GM12878 (cell line): Measurements from ENCODE around the gene CNTN4. TPM values are rescaled to one million over a fixed set of nuclear protein-coding genes. Genes with fewer than 3 reads are reported as not detected.
A peak's percentile ranks its signal among the peaks of the same experiment; 100 is the strongest.

Experiments
- ATAC-seq: fragments of 200-7000 bp; cut with Tn5 transposase; 3 replicates; pipeline ENCODE4 v1.9.1; 2020; ENCODE audit warnings: mild to moderate bottlenecking, moderate library complexity
- BruUV-seq: library from RNA; stranded (reverse); fragments of 400-500 nt; replicated peaks from 2 replicates; lab custom pipeline; 2021; lab: Mats Ljungman, UMichigan
- CTCF ChIA-PET: fragments of 300-600 bp; sonication (Branson Sonifier 250); formaldehyde crosslinking; extraction: SDS; loops from one replicate; lab custom pipeline; 2021; ENCODE audit warnings: inconsistent platforms; lab: Yijun Ruan, JAX
- POLR2A ChIA-PET: fragments of 350-600 bp; formaldehyde crosslinking; extraction: SDS; loops from one replicate; lab custom pipeline; 2021; ENCODE audit warnings: inconsistent platforms; lab: Charles Lee
- RAD21 ChIA-PET: fragments of 300-600 bp; sonication (Branson Sonifier 250); formaldehyde crosslinking; loops from one replicate; lab custom pipeline; 2023; ENCODE audit warnings: antibody characterized with exemption; ENCODE audit not compliant: unreplicated experiment; lab: Charles Lee
- SMC1A ChIA-PET: fragments of 300-600 bp; sonication (Branson Sonifier 250); formaldehyde crosslinking; loops from one replicate; lab custom pipeline; 2023; ENCODE audit not compliant: unreplicated experiment, uncharacterized antibody; lab: Charles Lee
- DNase-seq: peaks from one replicate; pipeline ENCODE4 v3.0.0-alpha.2; 2011; ENCODE audit warnings: low read depth, low spot score
- FAIRE-seq: peaks from 3 replicates; lab custom pipeline; 2011; peaks lifted over from hg19 to GRCh38; lab: Jason Lieb, UNC
- H2AFZ ChIP-seq: 2 replicates; pipeline ENCODE4 v1.6.0; 2011; ENCODE audit warnings: low read depth, low read length, control low read depth; ENCODE audit not compliant: control insufficient read depth
- H3K27ac ChIP-seq: 2 replicates; pipeline ENCODE4 v1.5.1; 2011; ENCODE audit warnings: control low read depth; ENCODE audit not compliant: control insufficient read depth, insufficient read depth
- H3K27me3 ChIP-seq, 2 experiments: replicated peaks in 1 of 2; 2 replicates each; pipeline versions ENCODE4 v1.6.0 to v1.6.1; 2011; ENCODE audit warnings: low read length in 1 of 2; ENCODE audit not compliant: control insufficient read depth in 2 of 2, insufficient read depth in 2 of 2
- H3K36me3 ChIP-seq, 2 experiments: 2 replicates each; pipeline ENCODE4 v1.5.1; 2011; ENCODE audit warnings: low read length in 1 of 2; ENCODE audit not compliant: control insufficient read depth in 2 of 2, insufficient read depth in 2 of 2
- H3K4me1 ChIP-seq: 2 replicates; pipeline ENCODE4 v1.6.1; 2011; ENCODE audit warnings: mild to moderate bottlenecking, low read length, moderate library complexity, mixed read lengths; ENCODE audit not compliant: control insufficient read depth, insufficient read depth
- H3K4me2 ChIP-seq: 2 replicates; pipeline ENCODE4 v1.6.0; 2011; ENCODE audit warnings: control low read depth; ENCODE audit not compliant: control insufficient read depth, insufficient read depth
- H3K4me3 ChIP-seq: fragments of 200-600 bp; sonication (generic); 2 replicates; pipeline ENCODE4 v1.5.1; 2016
- H3K79me2 ChIP-seq: 2 replicates; pipeline ENCODE4 v1.6.0; 2011; ENCODE audit warnings: low read length; ENCODE audit not compliant: control insufficient read depth, insufficient read depth
- H3K9ac ChIP-seq: 2 replicates; pipeline ENCODE4 v1.8.0; 2011; ENCODE audit warnings: low read length, control low read depth, mixed read lengths; ENCODE audit not compliant: control insufficient read depth, insufficient read depth
- H3K9me3 ChIP-seq: replicated peaks from 3 replicates; pipeline ENCODE4 v1.5.1; 2011; ENCODE audit warnings: mild to moderate bottlenecking, low read length; ENCODE audit not compliant: control insufficient read depth, insufficient read depth
- H4K20me1 ChIP-seq: 2 replicates; pipeline ENCODE4 v1.6.0; 2011; ENCODE audit not compliant: control insufficient read depth, insufficient read depth
- ATF2 ChIP-seq: IDR thresholded peaks from 2 replicates; pipeline ENCODE4 v1.6.1; 2012; ENCODE audit warnings: low read length, inconsistent platforms
- HDGF ChIP-seq: fragments of 450-650 bp; IDR thresholded peaks from 2 replicates; pipeline ENCODE4 v1.6.1; 2016; ENCODE audit warnings: antibody characterized with exemption
- IKZF2 ChIP-seq, 2 experiments: fragments of 450-650 bp; IDR thresholded peaks; 2 replicates each; pipeline ENCODE4 v1.6.1; 2017; ENCODE audit warnings: mild to moderate bottlenecking in 2 of 2, moderate library complexity in 2 of 2
- JUNB ChIP-seq: IDR thresholded peaks from 2 replicates; pipeline ENCODE4 v1.6.1; 2016; ENCODE audit warnings: antibody characterized with exemption, mild to moderate bottlenecking
- MEF2B ChIP-seq: fragments of 450-650 bp; IDR thresholded peaks from 2 replicates; pipeline ENCODE4 v1.6.1; 2018; ENCODE audit warnings: mild to moderate bottlenecking, moderate library complexity; ENCODE audit not compliant: partially characterized antibody, poor library complexity, severe bottlenecking
- NFIC ChIP-seq: IDR thresholded peaks from 2 replicates; pipeline ENCODE4 v1.6.1; 2012; ENCODE audit warnings: low read depth, mild to moderate bottlenecking, inconsistent platforms, low read length, moderate library complexity
- NFXL1 ChIP-seq: fragments of 450-650 bp; IDR thresholded peaks from 2 replicates; pipeline ENCODE4 v1.6.1; 2017; ENCODE audit warnings: antibody characterized with exemption, mild to moderate bottlenecking, borderline replicate concordance
- PAX5 ChIP-seq: IDR thresholded peaks from 2 replicates; pipeline ENCODE4 v1.6.1; 2011; ENCODE audit warnings: low read depth, low read length, borderline replicate concordance
- PKNOX1 ChIP-seq: fragments of 450-650 bp; IDR thresholded peaks from 2 replicates; pipeline ENCODE4 v1.6.1; 2016; ENCODE audit warnings: mild to moderate bottlenecking
- RUNX3 ChIP-seq: IDR thresholded peaks from 2 replicates; pipeline ENCODE4 v1.6.1; 2012; ENCODE audit warnings: low read length, inconsistent platforms
- SMC3 ChIP-seq: IDR thresholded peaks from 2 replicates; pipeline ENCODE4 v1.6.1; 2011; ENCODE audit warnings: low read length, improper control_type of control experiment, borderline replicate concordance
- YY1 ChIP-seq: IDR thresholded peaks from 2 replicates; pipeline ENCODE4 v1.6.1; 2011; ENCODE audit warnings: low read depth, mild to moderate bottlenecking, low read length
- ZBTB11 ChIP-seq: fragments of 450-650 bp; formaldehyde crosslinking; IDR thresholded peaks from 2 replicates; pipeline ENCODE4 v1.5.0; 2022; ENCODE audit warnings: mild to moderate bottlenecking, missing genetic modification characterization
- WGBS: methylation state at CpG from one replicate; pipeline ENCODE4 v1.1.6; 2016; ENCODE audit warnings: low lambda C conversion rate; ENCODE audit not compliant: insufficient replicate concordance, insufficient coverage; ENCODE audit errors: missing lambda C conversion rate; 5-methylcytosine and 5-hydroxymethylcytosine counted together
- in situ Hi-C: fragments of 300-500 bp; cut with MboI; formaldehyde crosslinking; loops from 9 replicates; pipeline ENCODE4 v1.14.3; 2018; ENCODE audit warnings: mixed read lengths
- intact Hi-C: fragments of 100-400 bp; cut with micrococcal nuclease; formaldehyde crosslinking; loops from one replicate; pipeline ENCODE4 v1.14.2; 2022; ENCODE audit not compliant: unreplicated experiment
- polyA plus RNA-seq, 11 experiments: library from polyadenylated mRNA; depleted of rRNA in 4 of 11; unstranded in 6 of 11; stranded (reverse) in 5 of 11; fragments of >200 nt; fragmentation: Nextera tagmentation in 4 of 11; fragmentation: Illumina TruSeq in 1 of 11; extraction: Ambion mirVana in 4 of 11; extraction: Trizol in 1 of 11; gene quantifications; 1 replicate in 1 of 11; 2 replicates in 10 of 11; pipeline versions ENCODE4 v1.2.1 to v1.2.3, GENCODE V29; 2011 to 2016; ENCODE audit warnings: inconsistent platforms in 2 of 11, missing spikeins in 2 of 11, low read depth in 1 of 11
- total RNA-seq, 4 experiments: library from RNA; depleted of rRNA in 3 of 4; stranded (reverse); fragments of >200 nt in 3 of 4; fragmentation: Illumina TruSeq in 1 of 4; extraction: Trizol in 1 of 4; gene quantifications; 2 replicates each; pipeline versions ENCODE4 v1.2.1 to v1.2.3, GENCODE V29; 2013 to 2021

Gene CNTN4
- total and polyA plus RNA-seq, 10 of the 15 experiments (the other 5 are each of a cell fraction or from before 2014, with no cell fraction given) = 0.05 to 0.43 (median 0.15) TPM; not detected in 1

- Histone ChIP-seq H3K9me3 (no peaks in the 10 kb centered on the region; the same call in 1 of the 3 replicates), H3K4me3 (no peak overlapping the region), H4K20me1 (no peaks in the 10 kb centered on the region), H3K9ac (no peak overlapping the region), H3K79me2 (no peaks in the 10 kb centered on the region), H3K27ac (no peak overlapping the region)
- in situ Hi-C loops = no loop called here
- RAD21 ChIA-PET = no interaction called here
- no TSS peak for BruUV-seq
- 0% methylated on average over 2 of the region's 2 CpGs for WGBS
- SMC1A ChIA-PET = interaction anchor here (0.6 to 1.5 kb wide), 3 partner anchors 7 to 1045 kb away, joined by 3 to 5 read pairs (median 3); no protein-coding TSS in a partner anchor
- CTCF ChIA-PET = interaction anchor here (0.6 kb wide), 1 partner anchor 13 kb away, joined by 5 read pairs; no protein-coding TSS in a partner anchor
- intact Hi-C loops = no loop called here
- POLR2A ChIA-PET = no interaction called here
- ATAC-seq = peak; percentile 15; the same call in 1 of the 3 replicates
- no peak for TF ChIP-seq HDGF
- peak; percentile 45; the same call in 1 of the 2 replicates for TF ChIP-seq JUNB
- peak in 1 of 2 experiments; percentile 30; a peak in 1 of 4 replicates for TF ChIP-seq IKZF2 (IDR thresholded peaks at IDR 0.05)
- TF ChIP-seq PKNOX1 = 0 out of 2 replicates have a peak, but pooled peaks have one; percentile 23
- no peak for TF ChIP-seq SMC3
- TF ChIP-seq PAX5 = no peak
- TF ChIP-seq YY1 = no peak
- TF ChIP-seq RUNX3 = peak; percentile 19; the same call in 1 of the 2 replicates
- no peak for TF ChIP-seq ZBTB11 (CRISPR knock-in tag)
- TF ChIP-seq NFIC = peak; percentile 71
- no peak for TF ChIP-seq NFXL1
- TF ChIP-seq MEF2B = no peak
- TF ChIP-seq ATF2 = peak; percentile 38; the same call in 1 of the 2 replicates
- TF ChIP-seq, all 136 proteins: peak for 6
- no peak overlapping the region for H3K4me2 ChIP-seq
- DNase-seq = no peak
- no peaks in the 10 kb centered on the region for H3K36me3 ChIP-seq
- H3K27me3 ChIP-seq = no peaks in the 10 kb centered on the region
- FAIRE-seq = no peak
- 0 out of 2 replicates have a peak overlapping the region, but pooled peaks have one; percentile 0 for H2AFZ ChIP-seq
- peaks cover 9% of the 10 kb centered on the region for H3K4me1 ChIP-seq
Measured at GRCh38 chr3:2523281-2523836, 424.7 kb downstream of the CNTN4 start.
